Liver (tissue), 9 donors: ENCODE data around the gene TIAM1. TPM values are rescaled to one million over a fixed set of nuclear protein-coding genes. Genes with fewer than 3 reads are reported as not detected.

Experiments used
- DNase-seq: peaks from one replicate; pipeline ENCODE4 v3.0.0-alpha.2; 2017; ENCODE audit warnings: low spot score
- H3K27ac ChIP-seq, 2 donors: one replicate each; pipeline ENCODE4 v1.7.0; 2013; ENCODE audit warnings: inconsistent platforms in 2 of 2, low read length in 2 of 2, control low read depth in 1 of 2, low read depth in 1 of 2, mild to moderate bottlenecking in 1 of 2
- H3K27me3 ChIP-seq, 4 donors: one replicate each; pipeline versions ENCODE4 v1.6.1 to v1.7.0; 2013; ENCODE audit warnings: low read length in 3 of 4, inconsistent platforms in 1 of 4, mild to moderate bottlenecking in 1 of 4, moderate library complexity in 1 of 4; ENCODE audit not compliant: control insufficient read depth in 4 of 4, insufficient read depth in 4 of 4
- H3K36me3 ChIP-seq, 4 donors: one replicate each; pipeline versions ENCODE4 v1.6.1 to v1.7.0; 2013; ENCODE audit warnings: low read length in 3 of 4, mild to moderate bottlenecking in 3 of 4, low read depth in 1 of 4, moderate library complexity in 1 of 4; ENCODE audit not compliant: control insufficient read depth in 4 of 4, insufficient read depth in 3 of 4
- H3K4me1 ChIP-seq, 4 donors: one replicate each; pipeline versions ENCODE4 v1.6.1 to v1.7.0; 2013; ENCODE audit warnings: low read length in 3 of 4, mild to moderate bottlenecking in 3 of 4, moderate library complexity in 1 of 4; ENCODE audit not compliant: control insufficient read depth in 4 of 4, insufficient read depth in 4 of 4
- H3K4me3 ChIP-seq, 3 donors: one replicate each; pipeline versions ENCODE4 v1.6.1 to v1.7.0; 2013; ENCODE audit warnings: low read length in 3 of 3, control low read depth in 1 of 3, low read depth in 1 of 3, mild to moderate bottlenecking in 1 of 3
- H3K9ac ChIP-seq, 2 donors: one replicate each; pipeline ENCODE4 v1.7.0; 2013; ENCODE audit warnings: low read length in 2 of 2, mild to moderate bottlenecking in 2 of 2, moderate library complexity in 2 of 2, control low read depth in 1 of 2, low read depth in 1 of 2
- H3K9me3 ChIP-seq, 4 donors: one replicate each; pipeline versions ENCODE4 v1.6.1 to v1.7.0; 2013; ENCODE audit warnings: low read length in 3 of 4; ENCODE audit not compliant: control insufficient read depth in 4 of 4
- ATF3 ChIP-seq: IDR thresholded peaks from 2 replicates; pipeline ENCODE4 v1.6.1; 2016; ENCODE audit warnings: antibody characterized with exemption
- CTCF ChIP-seq: fragments of 150-350 bp; IDR thresholded peaks from 2 replicates; pipeline ENCODE4 v1.5.1; 2017; ENCODE audit warnings: improper control_type of control experiment, low read depth, low read length; ENCODE audit not compliant: missing input control
- EGR1 ChIP-seq, 2 donors: IDR thresholded peaks; 2 replicates each; pipeline ENCODE4 v1.6.1; 2016 to 2018; ENCODE audit warnings: antibody characterized with exemption in 2 of 2, low read depth in 2 of 2
- FOXA1 ChIP-seq: IDR thresholded peaks from 2 replicates; pipeline ENCODE4 v1.6.1; 2016; ENCODE audit warnings: antibody characterized with exemption
- FOXA2 ChIP-seq: IDR thresholded peaks from 2 replicates; pipeline ENCODE4 v1.6.1; 2016; ENCODE audit warnings: antibody characterized with exemption
- GABPA ChIP-seq, 2 donors: IDR thresholded peaks in 1 of 2; conservative IDR thresholded peaks in 1 of 2; 2 replicates each; pipeline ENCODE4 v1.6.1; 2016; ENCODE audit warnings: antibody characterized with exemption in 2 of 2, mild to moderate bottlenecking in 1 of 2, moderate library complexity in 1 of 2
- HNF4A ChIP-seq, 2 donors: conservative IDR thresholded peaks; 2 replicates each; pipeline ENCODE4 v1.6.1; 2016; ENCODE audit warnings: antibody characterized with exemption in 2 of 2, mild to moderate bottlenecking in 2 of 2
- HNF4G ChIP-seq: IDR thresholded peaks from 2 replicates; pipeline ENCODE4 v1.6.1; 2016; ENCODE audit warnings: antibody characterized with exemption
- JUND ChIP-seq, 2 donors: IDR thresholded peaks; 2 replicates each; pipeline ENCODE4 v1.6.1; 2016; ENCODE audit warnings: antibody characterized with exemption in 2 of 2
- MAX ChIP-seq: IDR thresholded peaks from 2 replicates; pipeline ENCODE4 v1.6.1; 2016; ENCODE audit warnings: antibody characterized with exemption
- NR2F2 ChIP-seq: IDR thresholded peaks from 2 replicates; pipeline ENCODE4 v1.6.1; 2016; ENCODE audit warnings: antibody characterized with exemption
- RAD21 ChIP-seq, 2 donors: IDR thresholded peaks; 2 replicates each; pipeline ENCODE4 v1.6.1; 2016; ENCODE audit warnings: antibody characterized with exemption in 2 of 2, mild to moderate bottlenecking in 2 of 2
- REST ChIP-seq: IDR thresholded peaks from 2 replicates; pipeline ENCODE4 v1.6.1; 2016; ENCODE audit warnings: antibody characterized with exemption, mild to moderate bottlenecking
- RXRA ChIP-seq, 2 donors: IDR thresholded peaks; 2 replicates each; pipeline ENCODE4 v1.6.1; 2017 to 2018; ENCODE audit warnings: antibody characterized with exemption in 2 of 2, mild to moderate bottlenecking in 1 of 2
- TAF1 ChIP-seq: conservative IDR thresholded peaks from 2 replicates; pipeline ENCODE4 v1.6.1; 2016; ENCODE audit warnings: antibody characterized with exemption, mild to moderate bottlenecking
- YY1 ChIP-seq: IDR thresholded peaks from 2 replicates; pipeline ENCODE4 v1.6.1; 2016; ENCODE audit warnings: antibody characterized with exemption, mild to moderate bottlenecking
- ZBTB33 ChIP-seq: IDR thresholded peaks from 2 replicates; pipeline ENCODE4 v1.6.1; 2016; ENCODE audit warnings: antibody characterized with exemption
- WGBS: extraction: QIAGEN DNeasy Blood & Tissue Kit; methylation state at CpG from one replicate; pipeline ENCODE4 v1.1.7; 2013; 5-methylcytosine and 5-hydroxymethylcytosine counted together
- polyA plus RNA-seq, 2 donors: library from polyadenylated mRNA; stranded (reverse) in 1 of 2; unstranded in 1 of 2; fragments of 200-250 nt in 1 of 2; fragments of >200 nt in 1 of 2; fragmentation: Nextera tagmentation in 1 of 2; extraction: Ambion mirVana in 1 of 2; gene quantifications; one replicate each; pipeline versions ENCODE4 v1.2.1 to v1.2.3, GENCODE V29; 2013 to 2015
- total RNA-seq, 2 donors: library from RNA; depleted of rRNA; stranded (reverse); fragments of >200 nt; gene quantifications; one replicate each; pipeline ENCODE4 v1.2.3, GENCODE V29; 2014
- donor health status: healthy.
- donor health status: healthy.
- donor health status: healthy.
- donor health status: healthy.
- donor health status: healthy.

The TIAM1 gene
- total and polyA plus RNA-seq, 4 donors: 3.0 to 7.4 (median 4.8) TPM

- no peaks in the 10 kb centered on the region for H3K9me3 ChIP-seq
- H3K27me3 ChIP-seq: no peaks in the 10 kb centered on the region
- no peaks in the 10 kb centered on the region for H3K36me3 ChIP-seq
- peaks cover 3 to 17% (median 15%) of the 10 kb centered on the region in 4 donors for H3K4me1 ChIP-seq
- H3K9ac ChIP-seq: no peak overlapping the region
- DNase-seq: no peak
- WGBS: 65% methylated on average over 15 of the region's 15 CpGs
- no peak overlapping the region for H3K27ac ChIP-seq
- no peak overlapping the region for H3K4me3 ChIP-seq
- peak; percentile 32 for TF ChIP-seq CTCF
- TF ChIP-seq JUND (IDR thresholded peaks at IDR 0.05): no peak
- TF ChIP-seq RAD21 (IDR thresholded peaks at IDR 0.05): peak; percentile 58 to 66
These were observed 3.5 kb upstream of the TIAM1 start for GRCh38 chr21:31347435-31348032.

GRCh38 chr21:31346256-31346821 lies 2.3 kb upstream of the TIAM1 start:
- no peak overlapping the region for H3K4me3 ChIP-seq
- TF ChIP-seq RXRA (IDR thresholded peaks at IDR 0.05): no peak
- TF ChIP-seq ATF3: no peak
- TF ChIP-seq RAD21 (IDR thresholded peaks at IDR 0.05): no peak
- no peak overlapping the region for H3K9ac ChIP-seq
- 88% methylated on average over 14 of the region's 14 CpGs for WGBS
- H3K27me3 ChIP-seq: no peaks in the 10 kb centered on the region
- H3K36me3 ChIP-seq: no peaks in the 10 kb centered on the region
- H3K9me3 ChIP-seq: no peaks in the 10 kb centered on the region
- H3K27ac ChIP-seq: no peak overlapping the region
- peaks cover 3 to 17% (median 15%) of the 10 kb centered on the region in 4 donors for H3K4me1 ChIP-seq
- DNase-seq: no peak

- no peaks in the 10 kb centered on the region for H3K9me3 ChIP-seq
- DNase-seq: no peak
- no peak overlapping the region for H3K27ac ChIP-seq
- H3K27me3 ChIP-seq: no peaks in the 10 kb centered on the region
- H3K4me1 ChIP-seq: peaks cover 3 to 17% (median 15%) of the 10 kb centered on the region in 4 donors
- no peak overlapping the region for H3K4me3 ChIP-seq
- H3K36me3 ChIP-seq: no peaks in the 10 kb centered on the region
- H3K9ac ChIP-seq: no peak overlapping the region
- 92% methylated on average over 2 of the region's 2 CpGs for WGBS
- TF ChIP-seq RAD21 (IDR thresholded peaks at IDR 0.05): no peak
- TF ChIP-seq CTCF: no peak
- TF ChIP-seq EGR1 (IDR thresholded peaks at IDR 0.05; ENCODE audit: low read depth in 2 of 2): no peak
- TF ChIP-seq RXRA (IDR thresholded peaks at IDR 0.05): no peak
- TF ChIP-seq MAX: no peak
- TF ChIP-seq FOXA2: no peak
- TF ChIP-seq HNF4G: no peak
- TF ChIP-seq ZBTB33: no peak
- no peak for TF ChIP-seq FOXA1
- TF ChIP-seq GABPA (IDR thresholded peaks at IDR 0.05 in 1 of 2, conservative IDR thresholded peaks at IDR 0.05 in 1 of 2): no peak
- TF ChIP-seq REST: no peak
- TF ChIP-seq YY1: no peak
- no peak for TF ChIP-seq TAF1
- TF ChIP-seq NR2F2: no peak
- no peak for TF ChIP-seq HNF4A (conservative IDR thresholded peaks at IDR 0.05)
These were observed 1.1 kb upstream of the TIAM1 start for GRCh38 chr21:31345136-31345535.
